ENCODE results near the gene TLCD1.

- no peak for TF ChIP-seq POLR2AphosphoS5 (IDR thresholded peaks at IDR 0.05)
- no peak for TF ChIP-seq CTCF (IDR thresholded peaks at IDR 0.05)
These were observed 50.5 kb downstream of the TLCD1 start for GRCh38 chr17:28675490-28675889.

All from suprapubic skin (tissue), 3 donors.